DMS153 (cell line): ENCODE measurements around the gene POU2F1.

ENCODE experiments used
- DNase-seq: peaks from one replicate; lab custom pipeline; 2025; lab: John Stamatoyannopoulos, UW

POU2F1 gene

DNA sequence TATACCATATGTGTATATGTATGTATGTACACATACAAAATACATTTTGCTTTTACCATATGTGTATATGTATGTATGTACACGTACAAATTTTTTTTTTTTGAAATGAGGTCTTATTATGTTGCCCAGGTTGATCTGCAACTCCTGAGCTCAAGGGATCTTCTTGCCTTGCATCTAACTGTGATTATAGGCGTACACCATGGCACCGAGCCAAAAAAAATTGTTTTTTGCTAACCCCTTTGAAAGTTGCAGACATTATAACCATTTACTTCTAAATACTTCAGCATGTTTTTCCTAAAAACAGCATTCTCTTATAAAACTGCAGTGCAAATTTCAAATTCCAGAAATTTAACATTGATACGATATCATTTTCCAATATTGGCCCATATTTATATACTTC, 147.0 kb downstream of the POU2F1 start:
- DNase-seq = no peak

DNA sequence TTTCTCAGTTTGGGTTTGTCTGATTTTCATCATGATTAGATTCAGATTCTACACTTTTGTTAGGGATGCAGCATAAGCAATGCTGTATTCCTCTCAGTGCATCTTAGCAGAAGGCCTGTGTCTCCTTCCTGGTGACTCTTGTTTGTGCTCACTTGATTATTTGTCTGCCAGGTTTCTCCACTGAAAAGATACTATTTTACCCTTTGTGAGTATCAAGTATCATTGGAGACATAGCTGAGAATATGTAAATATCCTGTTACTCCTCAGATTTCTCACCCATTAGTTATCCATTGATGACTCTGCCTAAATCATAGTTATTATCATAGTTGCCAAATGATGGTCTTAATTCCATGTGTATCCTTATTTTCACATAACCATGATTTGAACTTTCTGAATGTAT, 148.5 kb downstream of the POU2F1 start:
- DNase-seq = no peak

DNA sequence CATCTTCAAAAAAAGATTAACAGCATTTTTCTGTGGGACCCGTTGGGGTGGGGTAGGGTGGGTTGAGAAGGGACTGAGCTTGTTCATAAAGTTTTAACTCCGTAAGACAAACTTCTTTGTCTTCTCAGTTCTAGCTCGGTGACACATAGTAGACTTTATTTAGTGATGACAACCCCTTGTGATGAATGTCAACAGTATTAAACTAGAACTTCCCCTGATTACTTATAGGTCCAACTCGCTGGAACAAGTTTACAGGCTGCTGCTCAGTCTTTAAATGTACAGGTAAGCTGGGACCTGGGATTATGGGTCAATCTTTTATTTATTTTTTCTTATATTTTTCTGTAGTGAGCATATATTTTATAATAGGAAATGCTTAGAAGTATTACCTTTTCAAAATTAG, 149.2 kb downstream of the POU2F1 start:
- no peak for DNase-seq

DNA sequence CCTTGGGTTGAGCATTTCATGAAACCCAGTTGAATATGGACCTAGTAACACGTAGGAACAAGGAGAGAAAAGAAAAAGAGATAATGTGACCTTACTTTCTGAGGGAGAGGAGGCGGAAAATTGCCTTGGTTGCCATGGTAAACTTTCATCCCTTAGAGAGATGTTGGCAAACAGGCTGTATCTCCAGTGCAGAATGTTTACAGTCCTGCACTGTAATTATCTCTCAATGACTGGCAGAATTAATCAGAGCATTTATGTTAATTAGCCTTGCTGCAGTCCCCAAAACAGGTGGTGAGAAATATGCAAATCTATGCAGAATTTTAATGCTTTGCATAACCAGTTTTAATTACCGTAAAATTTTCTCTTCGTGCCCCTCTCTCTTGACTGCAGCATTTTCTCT, 150.3 kb downstream of the POU2F1 start:
- DNase-seq = no peak

DNA sequence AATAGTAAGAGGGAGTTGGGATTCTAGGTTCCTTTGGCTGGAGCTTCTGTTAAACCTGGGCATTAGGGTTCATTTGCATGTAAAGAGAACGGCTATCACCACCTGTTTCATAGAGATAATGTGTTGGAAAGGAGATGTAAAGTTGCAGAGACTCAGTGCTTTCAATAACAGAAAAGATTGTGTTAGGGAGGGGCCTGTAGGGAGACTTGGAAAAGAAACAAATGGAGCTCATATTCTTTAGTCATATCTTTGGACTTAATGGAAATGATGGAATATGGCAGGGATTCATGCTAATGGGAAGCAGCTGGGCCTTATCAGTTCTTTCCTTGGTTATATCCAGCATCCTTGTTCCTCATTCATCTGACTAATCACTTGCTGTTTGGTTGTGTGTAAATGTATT, 152.7 kb downstream of the POU2F1 start:
- DNase-seq = no peak

DNA sequence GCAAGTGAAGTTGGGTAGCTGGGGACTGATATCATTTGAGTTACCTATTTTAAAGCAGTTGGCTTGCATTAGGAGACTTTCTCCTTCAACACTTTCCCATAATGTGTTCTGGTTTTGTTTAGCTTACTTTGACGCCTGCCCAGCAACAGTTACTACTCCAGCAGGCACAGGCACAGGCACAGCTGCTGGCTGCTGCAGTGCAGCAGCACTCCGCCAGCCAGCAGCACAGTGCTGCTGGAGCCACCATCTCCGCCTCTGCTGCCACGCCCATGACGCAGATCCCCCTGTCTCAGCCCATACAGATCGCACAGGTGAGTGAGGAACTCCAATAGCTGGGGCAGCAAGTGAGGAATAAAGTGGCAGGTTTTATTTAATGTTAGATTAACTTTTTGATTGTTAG, 153.3 kb downstream of the POU2F1 start:
- no peak for DNase-seq

DNA sequence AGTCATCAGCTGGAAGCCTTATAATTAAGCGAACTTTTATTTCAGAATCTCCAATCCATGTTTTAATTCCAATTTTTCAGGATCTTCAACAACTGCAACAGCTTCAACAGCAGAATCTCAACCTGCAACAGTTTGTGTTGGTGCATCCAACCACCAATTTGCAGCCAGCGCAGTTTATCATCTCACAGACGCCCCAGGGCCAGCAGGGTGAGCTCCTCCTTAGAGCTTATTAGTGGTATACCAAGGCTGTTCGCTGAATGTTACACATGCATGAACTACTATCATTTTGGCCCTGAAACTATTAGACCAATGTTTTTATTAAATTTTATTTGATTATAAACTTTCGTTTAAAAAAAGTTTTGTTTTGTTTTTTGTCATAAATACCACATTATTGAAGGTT, 155.3 kb downstream of the POU2F1 start:
- no peak for DNase-seq

DNA sequence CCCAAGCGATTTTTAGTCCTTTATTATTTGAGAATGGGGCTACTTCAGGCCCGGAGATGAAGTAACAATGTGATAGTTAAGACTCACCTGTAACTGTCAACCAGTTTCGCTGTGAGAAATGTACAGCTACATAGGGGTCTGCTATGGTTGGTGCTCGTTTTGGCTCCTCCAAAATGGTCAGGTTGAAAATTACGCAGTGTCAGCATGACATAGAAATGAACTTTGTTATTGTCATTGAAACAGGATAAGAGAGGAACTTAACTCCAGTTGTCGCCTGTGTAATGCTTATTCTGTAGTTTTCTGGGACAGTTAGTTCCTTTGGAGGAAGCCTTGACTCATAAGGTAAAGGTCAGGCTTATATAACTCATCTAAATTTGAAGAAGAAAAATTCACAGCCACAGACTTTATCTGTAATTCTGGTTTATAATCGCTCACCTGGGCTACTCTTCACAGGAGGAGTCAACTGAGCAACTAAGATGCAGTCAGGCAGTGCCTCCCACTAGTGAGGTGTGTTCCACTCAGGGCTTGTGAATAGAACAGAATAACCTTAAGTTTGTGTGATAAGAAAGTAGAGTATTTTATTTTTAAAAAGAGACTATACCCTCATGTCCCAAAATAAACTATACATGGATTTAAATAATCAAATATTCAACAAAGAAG, 166.7 kb downstream of the POU2F1 start:
- DNase-seq = no peak

DNA sequence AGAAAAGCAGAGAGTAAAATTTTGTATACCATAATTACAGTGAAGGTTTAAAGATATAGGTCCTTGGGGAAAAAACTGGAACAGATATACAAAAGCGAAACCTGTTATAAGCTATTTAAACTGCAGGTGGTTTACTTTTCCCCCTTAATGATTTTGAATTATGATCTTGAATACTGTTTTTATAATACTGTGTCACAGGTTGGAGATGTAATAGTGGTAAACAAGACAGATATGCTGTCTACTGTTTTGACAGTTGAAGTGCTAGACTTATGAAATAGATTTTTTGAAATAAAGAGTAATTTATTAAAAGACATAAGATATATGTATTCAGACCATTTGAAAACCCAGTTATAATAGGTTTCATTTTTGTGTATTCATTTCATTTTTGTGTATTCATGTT, 168.3 kb downstream of the POU2F1 start:
- no peak for DNase-seq

DNA sequence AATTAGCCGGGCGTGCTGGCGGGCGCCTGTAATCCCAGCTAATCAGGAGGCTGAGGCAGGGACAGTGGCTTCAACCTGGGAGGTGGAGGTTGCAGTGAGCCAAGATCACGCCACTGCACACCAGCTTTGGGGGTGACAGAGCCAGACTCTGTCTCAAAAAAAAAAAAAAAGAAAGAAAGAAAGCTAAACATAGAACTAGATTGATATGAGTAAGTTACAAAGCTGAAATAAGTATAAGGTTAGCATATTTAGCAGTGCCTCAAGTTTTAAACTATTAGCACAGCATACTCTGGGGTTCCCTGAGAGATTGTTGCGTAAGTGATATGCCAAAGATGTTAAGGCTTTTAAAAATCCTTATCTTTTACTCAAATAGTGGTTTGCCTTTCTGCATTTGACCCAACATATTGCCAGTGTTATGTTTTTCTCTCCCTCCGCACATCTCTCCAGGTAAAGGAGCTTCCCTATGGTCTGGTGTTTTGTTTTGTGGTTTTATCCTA, 171.6 kb downstream of the POU2F1 start:
- DNase-seq = no peak

DNA sequence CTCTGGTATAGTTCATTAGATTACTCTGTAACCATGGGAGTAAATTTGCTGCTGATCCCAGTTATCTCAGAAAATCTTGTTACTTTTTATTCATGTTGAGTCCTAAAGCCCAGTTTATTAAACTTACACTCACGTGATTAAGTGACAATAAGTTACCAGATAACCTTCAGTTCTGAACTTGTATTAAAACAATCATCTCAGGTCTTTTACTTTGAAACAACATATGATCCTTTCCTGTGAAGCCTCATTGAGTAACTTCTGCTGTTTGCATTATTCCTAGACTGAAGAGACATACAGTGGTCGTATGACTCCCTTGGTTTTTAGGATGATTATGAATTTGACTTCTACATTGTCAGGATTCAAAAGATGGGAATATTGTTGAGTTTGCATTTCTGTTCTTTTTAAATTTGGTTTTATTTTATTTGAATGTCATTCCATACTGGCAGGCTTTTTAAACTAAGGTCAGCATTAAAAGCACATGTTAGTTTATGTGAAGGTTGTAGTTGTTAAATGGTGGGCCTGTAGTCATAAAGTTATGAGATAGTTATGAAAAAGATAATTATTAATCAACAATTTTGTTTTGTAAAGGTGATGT, 179.8 kb downstream of the POU2F1 start:
- DNase-seq = no peak

DNA sequence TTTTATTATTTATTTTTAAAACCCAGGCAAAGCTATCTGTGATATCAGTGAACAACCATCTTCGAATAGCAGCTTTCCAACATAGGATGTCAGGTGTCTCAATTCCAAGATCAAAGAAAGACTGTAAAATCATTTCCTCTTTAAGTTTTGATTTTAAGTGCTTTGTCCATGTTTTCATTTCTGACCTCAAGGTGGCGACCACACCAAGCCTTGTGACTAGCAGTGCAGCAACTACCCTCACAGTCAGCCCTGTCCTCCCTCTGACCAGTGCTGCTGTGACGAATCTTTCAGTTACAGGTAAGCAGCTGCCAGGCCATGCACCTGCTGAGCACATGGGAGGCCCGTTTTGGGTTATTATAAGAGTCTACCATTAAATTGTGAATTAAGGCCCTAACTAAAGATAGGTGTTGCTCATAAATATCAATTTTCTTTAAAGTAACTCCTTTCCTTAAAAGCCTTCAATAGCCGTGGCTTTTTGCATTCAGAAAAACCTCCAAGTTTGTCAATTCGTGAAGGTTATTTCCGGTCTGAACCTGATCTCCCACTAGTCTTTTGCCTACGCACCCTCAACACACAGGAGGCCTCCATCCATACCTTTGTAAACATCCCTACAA, 180.7 kb downstream of the POU2F1 start:
- DNase-seq = peak; percentile 54

DNA sequence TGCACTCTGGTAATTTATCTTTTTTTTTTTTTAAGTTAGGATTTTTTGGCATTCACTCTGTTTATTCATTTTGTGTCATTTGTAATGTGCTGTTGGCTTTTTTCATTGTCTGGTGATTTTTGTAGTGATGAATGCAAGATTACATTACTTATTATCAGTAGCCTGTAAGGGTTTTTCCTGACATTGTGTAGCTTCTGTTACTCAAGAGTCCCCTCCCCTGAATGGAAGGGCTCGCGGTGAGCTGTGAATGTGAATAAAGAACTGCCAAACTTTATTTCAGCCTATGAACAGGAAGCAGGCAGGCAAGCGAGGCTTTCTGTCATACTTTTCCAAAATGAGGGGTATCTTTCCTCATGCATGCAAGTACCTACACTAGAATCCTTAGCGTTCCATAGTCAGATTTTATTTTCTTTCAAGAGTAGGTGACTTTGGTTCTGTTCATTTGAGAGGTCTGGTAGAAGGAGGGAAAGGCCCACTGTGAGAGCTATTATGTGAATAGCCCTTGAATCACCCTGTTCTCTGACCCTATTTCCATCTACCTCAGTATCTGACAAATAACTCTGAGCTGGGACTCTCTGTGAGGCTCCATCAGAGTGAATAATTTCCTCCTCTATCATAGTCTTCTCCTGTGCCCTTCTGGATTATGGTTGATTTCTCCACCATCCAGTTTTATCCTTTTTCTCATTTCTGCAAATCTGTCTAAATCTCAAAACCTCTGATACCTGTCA, 183.6 kb downstream of the POU2F1 start:
- no peak for DNase-seq

DNA sequence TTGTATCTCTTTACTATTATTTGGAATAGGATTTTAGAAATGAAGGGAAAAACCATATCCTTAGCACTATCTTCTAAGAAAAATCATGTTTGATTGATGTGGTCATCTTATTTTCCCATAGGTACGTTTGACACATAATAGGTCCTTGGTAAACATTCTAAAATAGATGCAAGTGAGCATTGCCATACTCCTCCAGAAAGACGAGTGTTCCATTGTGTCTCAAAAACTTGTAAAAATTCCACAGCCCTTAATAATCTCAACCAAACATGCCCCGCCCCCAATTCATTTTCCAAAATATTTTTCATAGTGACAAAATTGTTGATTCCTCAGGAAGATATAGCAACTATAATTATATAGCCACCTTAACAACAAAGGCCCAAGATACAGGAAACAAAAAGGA, 184.2 kb downstream of the POU2F1 start:
- DNase-seq = no peak

DNA sequence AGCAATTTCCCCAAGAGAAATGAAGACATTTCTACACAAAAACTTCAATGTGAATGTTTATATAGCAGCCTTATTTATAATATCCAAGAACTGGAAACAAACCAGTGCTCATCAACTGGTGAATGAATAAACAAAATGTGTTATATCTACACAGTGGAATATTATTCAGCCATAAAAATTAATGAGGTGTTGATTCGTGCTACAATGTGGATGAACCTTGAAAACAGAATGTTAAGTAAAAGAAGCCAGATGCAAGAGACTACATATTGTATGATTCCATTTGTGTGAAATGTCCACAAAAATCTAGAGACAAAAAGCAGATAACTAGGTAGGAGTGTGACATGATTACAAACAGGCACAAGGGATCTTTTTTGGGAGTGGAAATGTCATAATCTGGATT, 187.7 kb downstream of the POU2F1 start:
- DNase-seq = no peak

DNA sequence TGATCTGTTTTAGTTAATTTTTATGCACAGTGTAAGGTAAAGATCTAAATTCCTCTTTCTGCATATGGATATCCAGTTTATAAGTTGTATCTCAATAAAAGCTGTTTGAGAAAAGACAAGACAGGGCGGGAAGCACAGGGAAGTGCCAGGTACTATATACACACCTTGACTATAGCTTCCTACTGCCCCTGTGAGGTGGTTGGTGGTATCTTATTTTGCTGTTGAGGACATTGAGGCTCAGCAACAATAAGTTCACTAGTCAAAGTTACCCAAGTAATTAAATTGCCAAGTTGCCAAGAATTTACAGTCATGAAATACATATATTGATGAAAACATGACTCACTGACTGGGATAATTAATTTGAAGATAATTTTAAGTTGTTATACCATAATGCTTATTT, 188.5 kb downstream of the POU2F1 start:
- DNase-seq = no peak

DNA sequence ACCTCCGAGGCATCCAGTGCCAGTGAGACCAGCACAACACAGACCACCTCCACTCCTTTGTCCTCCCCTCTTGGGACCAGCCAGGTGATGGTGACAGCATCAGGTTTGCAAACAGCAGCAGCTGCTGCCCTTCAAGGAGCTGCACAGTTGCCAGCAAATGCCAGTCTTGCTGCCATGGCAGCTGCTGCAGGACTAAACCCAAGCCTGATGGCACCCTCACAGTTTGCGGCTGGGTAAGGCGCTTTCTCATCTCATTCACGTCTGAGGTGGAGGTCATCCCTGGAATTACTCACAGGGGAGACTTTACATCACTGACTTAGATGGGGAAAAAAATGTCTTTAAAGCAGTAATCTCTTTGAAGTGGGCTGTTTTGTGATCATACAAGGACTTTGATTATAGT, 191.4 kb downstream of the POU2F1 start:
- DNase-seq = peak; percentile 43

DNA sequence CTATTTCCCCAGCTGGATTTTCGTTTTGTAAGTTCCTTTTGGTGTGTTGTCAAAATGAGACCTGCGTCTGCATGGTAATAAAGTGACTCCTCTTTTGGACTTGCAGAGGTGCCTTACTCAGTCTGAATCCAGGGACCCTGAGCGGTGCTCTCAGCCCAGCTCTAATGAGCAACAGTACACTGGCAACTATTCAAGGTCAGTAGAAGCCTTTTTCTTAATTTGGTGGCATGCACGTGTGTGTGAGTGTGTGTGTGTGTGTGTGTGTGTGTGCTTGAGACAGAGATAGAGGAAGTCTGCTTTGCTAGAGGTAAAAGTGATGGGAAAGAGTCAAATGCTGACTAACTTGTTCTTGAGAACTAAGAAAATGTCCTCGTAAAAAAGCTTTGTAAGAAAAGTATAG, 192.2 kb downstream of the POU2F1 start:
- DNase-seq = no peak

DNA sequence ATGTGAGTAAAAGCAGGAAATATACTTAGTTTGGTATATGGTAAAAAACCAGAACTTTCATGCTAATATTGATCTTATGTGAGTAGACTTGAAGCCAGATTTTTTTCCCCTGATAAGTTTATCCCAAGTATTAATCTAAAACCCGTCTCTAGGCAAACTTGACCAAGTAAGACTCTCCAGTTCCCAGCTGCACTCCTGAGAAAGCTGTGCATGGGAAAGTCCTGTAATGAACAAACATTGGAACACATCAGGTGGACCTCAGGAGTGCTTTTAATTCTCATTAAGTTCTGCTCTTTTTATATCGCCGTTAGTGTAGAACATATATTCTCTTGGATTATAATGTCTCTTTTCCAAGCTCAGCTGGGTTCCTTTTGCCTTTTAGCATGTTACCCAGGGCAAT, 192.6 kb downstream of the POU2F1 start:
- DNase-seq = no peak

DNA sequence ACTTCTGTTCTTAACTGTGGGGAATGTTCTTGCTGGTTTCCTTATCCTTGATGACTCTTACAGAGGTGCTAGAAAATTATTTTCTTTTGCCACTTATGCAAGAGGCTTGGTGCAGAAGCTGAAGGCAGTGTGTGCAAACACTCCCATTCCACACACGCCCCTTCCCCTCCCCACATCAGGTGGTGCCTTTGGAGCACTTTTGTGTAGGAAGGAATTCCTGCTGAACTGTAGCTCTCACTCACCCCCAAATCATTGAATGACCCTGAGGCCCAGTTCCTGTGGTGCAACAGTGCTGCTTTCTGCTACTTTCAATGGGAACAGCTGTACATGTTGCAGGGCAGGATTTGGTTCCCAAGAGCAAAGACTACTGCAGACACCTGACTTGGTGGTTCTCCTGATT, 195.8 kb downstream of the POU2F1 start:
- no peak for DNase-seq

DNA sequence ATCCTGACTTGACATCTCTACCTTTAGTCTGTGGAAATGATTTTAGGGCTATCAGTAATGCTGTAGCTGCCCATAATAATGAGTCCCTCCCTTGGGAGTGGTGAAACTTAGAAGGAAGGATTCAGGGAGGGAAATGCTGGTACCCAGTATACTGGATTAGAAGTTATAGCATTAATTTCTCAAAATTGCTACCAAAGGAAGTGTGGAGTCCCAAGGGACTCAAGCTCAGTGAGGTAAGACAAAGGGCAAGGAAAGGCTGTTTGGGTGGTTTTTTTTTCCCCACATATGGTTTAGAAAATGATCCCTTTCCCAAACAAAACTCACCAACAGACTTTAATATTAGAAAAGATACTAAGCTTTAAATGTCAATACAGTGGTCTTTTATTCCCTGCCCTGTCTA, 197.7 kb downstream of the POU2F1 start:
- DNase-seq = no peak

DNA sequence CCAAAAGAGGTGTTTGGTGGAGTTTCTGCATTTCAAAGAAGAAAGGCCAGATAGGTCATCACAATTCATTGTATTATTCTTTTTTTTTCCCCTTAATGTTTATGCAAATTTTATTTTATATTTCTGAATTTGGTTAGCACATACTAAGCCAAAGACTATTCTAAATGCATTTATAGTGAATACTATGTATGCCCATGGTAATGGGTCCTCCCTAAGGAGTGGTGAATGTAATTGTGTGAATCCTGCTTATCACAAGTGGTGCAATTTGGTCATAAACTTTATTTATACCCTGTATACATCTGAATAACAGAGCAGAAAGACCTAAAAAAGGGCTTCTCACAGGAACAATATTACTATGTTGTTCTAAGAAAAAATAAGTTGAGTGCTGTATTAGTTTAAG, 198.6 kb downstream of the POU2F1 start:
- DNase-seq = no peak

DNA sequence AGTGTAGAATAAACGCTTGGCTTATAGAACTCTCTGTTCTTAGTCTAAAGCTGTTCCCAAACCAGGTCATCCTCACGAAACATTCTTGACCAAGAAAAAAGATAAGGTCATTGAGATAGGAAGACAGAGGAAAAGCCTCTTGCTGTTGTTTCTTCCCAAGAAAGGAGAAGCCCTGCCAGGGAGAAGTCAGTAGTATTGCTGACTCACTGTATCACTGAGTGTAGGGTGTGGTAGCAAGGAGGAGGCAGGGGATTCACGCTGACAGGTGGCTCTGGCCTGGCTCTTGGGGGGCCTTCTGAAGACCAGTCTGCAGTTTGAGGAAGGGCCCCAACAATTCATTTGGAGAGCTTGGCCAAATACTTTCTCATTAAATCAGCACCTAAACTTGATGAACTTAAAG, 199.8 kb downstream of the POU2F1 start:
- no peak for DNase-seq
